Immature natural killer cell (primary cell): ENCODE data around the gene BAHD1. TPM values are rescaled to one million over a fixed set of nuclear protein-coding genes. Genes with fewer than 3 reads are reported as not detected.

Experiments used
- DNase-seq, 3 donors: peaks; one replicate each; pipeline ENCODE4 v3.0.0; 2022; ENCODE audit warnings: mixed read lengths in 1 of 3
- H3K27ac Mint-ChIP-seq, 6 donors: one replicate each; pipeline ENCODE4 v1.8.0; 2020; ENCODE audit warnings: mixed read lengths in 6 of 6, mild to moderate bottlenecking in 5 of 6, inconsistent platforms in 4 of 6, moderate library complexity in 3 of 6
- H3K27me3 Mint-ChIP-seq, 3 donors: one replicate each; pipeline ENCODE4 v1.8.0; 2020 to 2021; ENCODE audit warnings: low read depth in 3 of 3, mild to moderate bottlenecking in 3 of 3, mixed read lengths in 3 of 3, moderate library complexity in 3 of 3, inconsistent platforms in 1 of 3
- H3K36me3 Mint-ChIP-seq, 3 donors: one replicate each; pipeline ENCODE4 v1.8.0; 2020; ENCODE audit warnings: mixed read lengths in 3 of 3, inconsistent platforms in 2 of 3, mild to moderate bottlenecking in 2 of 3
- H3K4me1 Mint-ChIP-seq, 2 donors: one replicate each; pipeline ENCODE4 v1.8.0; 2020; ENCODE audit warnings: inconsistent platforms in 2 of 2, mild to moderate bottlenecking in 2 of 2, mixed read lengths in 2 of 2, moderate library complexity in 1 of 2
- H3K4me3 Mint-ChIP-seq, 5 donors: one replicate each; pipeline ENCODE4 v1.8.0; 2020; ENCODE audit warnings: mild to moderate bottlenecking in 5 of 5, mixed read lengths in 5 of 5, inconsistent platforms in 3 of 5, moderate library complexity in 3 of 5
- H3K9me3 Mint-ChIP-seq, 6 donors: one replicate each; pipeline ENCODE4 v1.8.0; 2020; ENCODE audit warnings: mild to moderate bottlenecking in 6 of 6, mixed read lengths in 6 of 6, inconsistent platforms in 4 of 6, moderate library complexity in 3 of 6
- polyA plus RNA-seq, 3 donors: library from polyadenylated mRNA; unstranded; fragments of 300-500 nt; fragmentation: Illumina TruSeq; gene quantifications; one replicate each; pipeline ENCODE4 v1.2.3, GENCODE V29; 2021

BAHD1 gene
- polyA plus RNA-seq, 3 donors from 2014 or later, result 2.1 to 6.1 (median 3.4) TPM

DNA sequence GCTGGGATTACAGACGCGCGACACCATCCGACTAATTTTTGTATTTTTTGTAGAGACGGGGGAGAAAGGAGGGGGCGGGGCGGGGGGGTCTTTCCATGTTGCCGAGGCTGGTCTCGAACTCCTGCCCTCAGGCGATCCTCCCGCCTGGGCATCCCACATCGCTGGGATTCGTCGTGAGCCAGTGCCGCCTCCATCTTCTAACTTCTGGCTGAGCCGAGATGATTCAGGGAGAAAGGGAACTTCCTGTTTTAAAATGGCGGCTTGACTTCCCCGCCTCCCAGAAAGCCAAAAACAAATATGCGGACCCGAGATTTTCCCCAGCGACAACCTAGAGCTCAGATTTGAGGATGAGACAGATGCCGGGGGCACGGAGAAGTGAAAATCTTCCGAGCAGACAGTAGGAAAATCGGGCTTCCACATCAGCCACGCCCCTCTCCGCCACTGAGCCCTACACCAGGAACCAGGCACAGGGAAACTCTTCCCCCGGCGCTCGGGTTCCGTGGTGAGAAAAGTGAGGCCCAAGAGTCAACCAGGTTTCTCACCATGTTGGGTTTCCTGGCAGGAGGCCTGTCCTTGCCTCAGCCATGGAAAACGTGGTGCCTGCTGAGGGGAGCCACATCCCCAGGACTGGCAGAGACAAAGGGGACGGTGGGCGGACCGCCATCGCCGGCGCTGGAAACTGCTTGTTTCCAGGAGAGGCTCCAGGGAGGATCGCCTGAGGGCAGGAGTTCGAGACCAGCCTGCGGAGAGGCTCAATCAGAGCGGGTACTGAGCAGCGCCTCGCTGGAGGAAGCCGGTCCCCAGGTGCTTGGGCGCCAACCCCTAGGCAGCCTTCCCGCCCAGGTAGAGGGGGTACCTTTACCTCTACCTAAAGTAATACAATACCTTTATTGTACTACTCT is 48.8 kb downstream of the BAHD1 start:
- no peak overlapping the region for H3K27ac Mint-ChIP-seq
- no peak overlapping the region for H3K4me3 Mint-ChIP-seq
- no peaks in the 10 kb centered on the region for H3K9me3 Mint-ChIP-seq
- no peak for DNase-seq
- H3K4me1 Mint-ChIP-seq, result no peaks in the 10 kb centered on the region
- peaks cover 0 to 9% (median 1%) of the 10 kb centered on the region in 3 donors for H3K27me3 Mint-ChIP-seq
- H3K36me3 Mint-ChIP-seq, result no peaks in the 10 kb centered on the region

DNA sequence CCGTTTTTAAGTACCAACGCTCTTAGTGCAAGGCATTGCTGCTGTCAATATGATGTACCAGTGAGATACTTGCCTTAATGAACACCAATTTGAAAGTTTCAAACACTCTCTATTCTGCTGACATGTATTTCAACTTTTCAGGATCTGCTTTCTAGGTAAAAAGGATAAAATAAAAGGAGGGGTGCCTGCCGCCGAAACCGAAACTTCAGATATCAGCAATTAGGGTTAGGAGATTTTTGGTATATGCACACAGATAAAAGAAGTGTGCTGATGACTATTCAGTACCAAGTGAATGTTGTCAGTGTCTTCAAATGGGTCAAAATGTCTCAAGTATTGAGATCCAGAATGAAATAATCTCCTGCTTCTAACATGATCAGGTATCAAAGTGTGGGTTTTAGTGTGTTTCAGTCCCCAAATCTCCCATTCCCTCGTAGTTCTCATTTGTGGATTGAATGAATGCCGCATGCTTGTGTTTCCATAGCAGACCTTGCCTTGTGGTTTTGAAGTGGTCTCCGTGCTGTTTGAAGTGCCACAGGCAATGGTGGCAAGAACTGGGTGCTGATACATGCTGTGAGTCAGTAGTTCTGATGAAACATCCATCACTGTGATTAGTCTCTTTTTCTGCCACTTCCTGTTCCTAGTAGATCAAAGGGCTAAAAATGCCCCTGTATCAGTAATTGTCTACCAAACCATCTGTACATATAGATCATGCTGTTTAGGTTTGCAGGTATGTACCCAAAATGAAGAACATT is 52.5 kb downstream of the BAHD1 start:
- no peaks in the 10 kb centered on the region for H3K4me1 Mint-ChIP-seq
- no peaks in the 10 kb centered on the region for H3K36me3 Mint-ChIP-seq
- H3K4me3 Mint-ChIP-seq, result no peak overlapping the region
- peaks cover 2 to 15% (median 2%) of the 10 kb centered on the region in 3 donors for H3K27me3 Mint-ChIP-seq
- H3K9me3 Mint-ChIP-seq, result no peaks in the 10 kb centered on the region
- H3K27ac Mint-ChIP-seq, result no peak overlapping the region
- DNase-seq, result no peak

DNA sequence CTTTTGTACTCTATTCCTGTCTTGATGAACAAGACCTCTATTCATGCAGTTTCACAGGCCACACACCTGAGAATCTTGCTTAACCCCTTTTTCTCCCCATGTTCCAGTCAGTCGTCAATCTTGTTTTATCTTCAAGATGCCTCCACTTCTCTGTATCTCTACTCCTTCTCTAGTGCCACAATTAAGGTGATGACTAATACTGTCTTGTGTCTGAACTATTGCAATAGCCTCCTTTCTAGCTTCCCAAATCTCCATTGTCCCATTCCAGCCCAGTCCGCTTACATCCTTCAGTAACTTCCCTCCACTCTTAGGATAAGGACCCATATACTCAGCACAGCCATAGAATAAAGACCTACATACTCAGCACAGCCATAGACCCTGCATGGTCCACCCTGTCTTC is 54.8 kb downstream of the BAHD1 start:
- Mint-ChIP-seq H3K9me3 (no peaks in the 10 kb centered on the region), H3K4me1 (no peaks in the 10 kb centered on the region), H3K27me3 (peaks cover 5 to 18% (median 7%) of the 10 kb centered on the region in 3 donors), H3K4me3 (no peak overlapping the region), H3K27ac (no peak overlapping the region), H3K36me3 (no peaks in the 10 kb centered on the region)
- DNase-seq, result no peak

DNA sequence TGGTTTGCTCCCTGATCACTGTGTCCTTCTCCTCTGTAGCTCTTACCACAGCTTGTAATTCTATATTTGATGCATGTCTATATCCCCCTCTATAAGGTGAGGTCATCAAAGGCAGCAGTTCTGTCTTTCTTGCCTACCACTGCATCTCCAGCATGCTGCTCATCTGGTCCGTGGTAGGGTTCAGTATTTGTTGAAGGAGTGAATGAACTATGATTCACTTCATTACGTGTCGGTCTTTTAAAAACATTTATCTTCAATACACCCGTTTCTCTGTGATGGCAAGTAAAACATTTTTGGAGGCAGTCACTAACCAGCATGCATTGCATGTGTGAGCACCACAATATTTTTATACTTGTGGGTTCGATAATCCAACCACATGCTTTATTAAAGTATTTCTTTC is 57.7 kb downstream of the BAHD1 start:
- no peaks in the 10 kb centered on the region for H3K36me3 Mint-ChIP-seq
- no peaks in the 10 kb centered on the region for H3K4me1 Mint-ChIP-seq
- no peak overlapping the region for H3K4me3 Mint-ChIP-seq
- H3K9me3 Mint-ChIP-seq, result no peaks in the 10 kb centered on the region
- no peak for DNase-seq
- no peak overlapping the region for H3K27ac Mint-ChIP-seq
- peaks cover 6 to 14% (median 7%) of the 10 kb centered on the region in 3 donors for H3K27me3 Mint-ChIP-seq

DNA sequence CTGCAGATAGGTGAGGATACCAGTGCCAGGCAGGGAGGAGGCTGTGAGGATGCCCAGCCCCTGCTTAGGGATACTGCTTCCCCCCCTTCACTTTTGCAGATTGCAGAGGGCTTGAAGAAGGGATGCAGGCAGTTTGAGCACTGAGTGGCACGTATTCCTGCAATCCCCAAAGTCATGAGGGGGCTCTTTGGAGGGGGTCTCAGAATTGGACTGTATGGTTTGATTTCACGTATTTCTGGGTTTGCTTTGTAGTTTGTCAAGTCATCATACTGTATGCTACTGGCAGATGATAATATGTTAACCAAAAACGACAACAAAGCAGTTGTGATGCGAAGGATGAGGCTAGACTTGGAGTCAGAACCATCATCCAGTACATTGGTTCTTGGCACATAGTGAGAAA is 58.1 kb downstream of the BAHD1 start:
- Mint-ChIP-seq H3K4me1 (no peaks in the 10 kb centered on the region), H3K4me3 (no peak overlapping the region), H3K27me3 (peaks cover 7 to 15% (median 10%) of the 10 kb centered on the region in 3 donors), H3K27ac (no peak overlapping the region), H3K9me3 (no peaks in the 10 kb centered on the region), H3K36me3 (no peaks in the 10 kb centered on the region)
- DNase-seq, result no peak

DNA sequence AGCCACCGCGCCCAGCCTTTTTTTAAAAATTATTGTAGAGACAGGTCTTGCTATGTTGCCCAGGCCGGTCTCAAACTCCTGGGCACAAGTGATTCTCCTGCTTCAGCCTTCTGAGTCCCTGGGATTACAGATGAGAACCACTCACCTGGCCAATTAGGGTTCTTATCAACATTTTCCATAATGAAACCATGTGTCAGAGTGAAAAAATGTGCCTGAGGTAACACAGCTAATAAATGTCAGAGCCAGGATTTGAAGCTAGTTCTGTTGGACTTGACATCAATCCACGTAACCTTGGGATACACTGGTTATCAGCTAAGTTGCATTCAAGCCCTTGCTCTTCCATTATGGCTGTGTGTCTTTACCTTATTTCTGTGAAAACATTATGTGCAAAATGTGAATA is 59.2 kb downstream of the BAHD1 start:
- Mint-ChIP-seq H3K9me3 (no peaks in the 10 kb centered on the region), H3K4me3 (no peak overlapping the region), H3K27ac (no peak overlapping the region), H3K4me1 (no peaks in the 10 kb centered on the region), H3K36me3 (no peaks in the 10 kb centered on the region), H3K27me3 (peaks cover 5 to 12% (median 11%) of the 10 kb centered on the region in 3 donors)
- no peak for DNase-seq

DNA sequence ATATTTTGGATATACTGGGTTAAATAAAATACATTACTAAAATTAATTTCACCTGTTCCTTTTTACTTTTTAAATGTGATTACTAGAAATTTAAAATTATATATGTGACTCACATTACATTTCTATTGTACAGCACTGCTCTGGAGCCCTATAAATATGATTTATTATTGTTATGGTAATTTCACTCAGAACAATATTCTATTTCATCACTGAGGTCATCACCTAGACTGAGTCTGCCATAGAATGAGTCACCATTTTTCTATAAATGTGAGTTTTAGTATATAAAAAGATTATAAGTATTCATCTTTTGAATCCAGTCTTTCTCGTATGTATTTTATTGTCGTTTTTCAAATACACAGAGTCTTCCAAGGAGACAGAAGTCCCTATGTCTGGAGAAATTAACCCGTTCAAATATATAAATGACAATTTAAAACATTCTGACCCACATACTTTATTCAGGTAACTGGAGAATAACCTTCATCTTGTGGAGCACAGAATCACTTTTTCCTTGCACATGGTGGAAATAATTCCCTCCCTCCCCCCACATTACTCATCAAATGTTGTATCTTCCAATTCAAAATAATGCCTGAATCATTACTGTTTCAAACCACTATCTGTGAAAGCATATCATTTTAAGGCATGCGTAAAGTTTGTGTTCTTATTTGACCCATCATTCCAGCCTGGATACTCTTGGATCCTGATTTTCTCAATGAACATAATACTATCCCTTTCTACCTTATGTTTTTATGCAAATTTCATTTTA is 60.0 kb downstream of the BAHD1 start:
- Mint-ChIP-seq H3K4me3 (no peak overlapping the region), H3K36me3 (no peaks in the 10 kb centered on the region), H3K27me3 (peaks cover 5 to 13% (median 12%) of the 10 kb centered on the region in 3 donors), H3K4me1 (no peaks in the 10 kb centered on the region), H3K27ac (no peak overlapping the region), H3K9me3 (no peaks in the 10 kb centered on the region)
- DNase-seq, result no peak

DNA sequence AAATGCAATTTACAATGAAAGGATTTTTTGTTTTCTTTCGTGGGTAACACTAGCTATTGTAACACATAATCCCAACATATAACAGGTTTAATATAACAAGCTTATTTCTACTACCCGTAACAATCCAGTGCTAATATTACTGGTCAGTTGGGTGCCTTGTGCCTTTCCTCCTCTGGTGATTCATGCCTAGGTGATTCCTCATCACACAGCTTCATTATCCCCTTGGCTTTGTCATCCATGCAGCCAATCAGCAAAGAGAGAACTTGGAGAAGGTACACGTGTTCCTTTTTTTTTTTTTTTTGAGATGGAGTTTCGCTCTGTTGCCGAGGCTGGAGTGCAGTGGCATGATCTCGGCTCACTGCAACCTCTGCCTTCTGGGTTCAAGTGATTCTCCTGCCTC is 60.7 kb downstream of the BAHD1 start:
- DNase-seq, result no peak
- Mint-ChIP-seq H3K4me3 (no peak overlapping the region), H3K36me3 (no peaks in the 10 kb centered on the region), H3K9me3 (no peaks in the 10 kb centered on the region), H3K4me1 (peaks cover 0 to under 1% of the 10 kb centered on the region in 2 donors), H3K27me3 (peaks cover 5 to 17% (median 12%) of the 10 kb centered on the region in 3 donors), H3K27ac (no peak overlapping the region)

DNA sequence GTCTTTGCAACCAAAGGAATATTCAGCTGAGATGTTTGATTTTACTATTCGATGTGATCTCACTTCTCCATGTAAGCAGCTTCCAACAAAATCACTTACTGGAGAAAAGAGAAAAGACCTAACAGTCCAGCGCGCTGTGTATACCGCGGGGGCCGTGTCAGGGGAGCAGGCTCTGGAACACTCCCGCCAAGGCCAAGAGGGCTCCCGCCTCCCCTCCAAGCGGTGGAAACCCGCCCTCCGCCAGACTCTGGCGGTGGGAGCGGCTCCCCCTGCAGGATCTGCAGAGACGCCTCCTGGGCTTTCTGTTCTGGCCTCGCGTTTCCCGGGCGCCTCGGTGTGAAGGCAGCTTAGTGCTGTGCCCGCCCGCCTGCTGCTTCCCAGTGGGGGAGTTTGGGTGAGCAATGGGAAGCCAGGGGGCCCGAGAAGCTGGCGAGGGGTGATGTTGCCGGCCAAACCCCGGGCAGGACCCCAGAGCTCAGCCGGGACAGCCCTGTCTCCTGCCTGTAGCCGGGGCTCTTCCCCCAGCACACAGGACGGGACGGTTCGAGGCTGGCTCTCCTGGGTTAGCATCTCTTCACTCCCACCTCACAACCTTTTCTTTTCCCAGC is 66.3 kb downstream of the BAHD1 start:
- no peak overlapping the region for H3K27ac Mint-ChIP-seq
- H3K36me3 Mint-ChIP-seq, result no peaks in the 10 kb centered on the region
- DNase-seq, result peak; percentile 51 to 54 (median 52)
- peaks cover 8 to 35% (median 23%) of the 10 kb centered on the region in 3 donors for H3K27me3 Mint-ChIP-seq
- H3K4me1 Mint-ChIP-seq, result peaks cover 11 to 24% of the 10 kb centered on the region in 2 donors
- peaks cover 0 to 2% (median 0%) of the 10 kb centered on the region in 6 donors for H3K9me3 Mint-ChIP-seq
- H3K4me3 Mint-ChIP-seq, result peak overlapping the region in 2 of 5 donors; percentile 32 to 38

DNA sequence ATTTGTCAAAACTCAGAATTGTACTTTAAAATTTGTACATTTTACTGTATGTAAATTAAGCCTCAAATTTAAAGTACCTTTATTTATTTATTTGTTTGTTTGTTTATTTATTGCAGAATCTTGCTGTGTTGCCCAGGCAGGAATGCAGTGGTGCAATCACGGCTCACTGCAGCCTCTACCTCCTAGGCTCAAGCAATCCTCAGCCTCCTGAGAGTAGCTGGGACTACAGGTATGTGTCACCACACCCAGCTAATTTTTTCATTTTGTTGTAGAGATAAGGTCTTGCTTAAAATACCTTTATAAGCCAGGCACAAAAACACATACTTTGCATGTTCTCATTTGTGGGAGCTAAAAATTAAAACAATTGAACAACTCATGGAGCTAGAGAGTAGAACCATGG is 67.5 kb downstream of the BAHD1 start:
- peaks cover 12 to 36% (median 29%) of the 10 kb centered on the region in 3 donors for H3K27me3 Mint-ChIP-seq

DNA sequence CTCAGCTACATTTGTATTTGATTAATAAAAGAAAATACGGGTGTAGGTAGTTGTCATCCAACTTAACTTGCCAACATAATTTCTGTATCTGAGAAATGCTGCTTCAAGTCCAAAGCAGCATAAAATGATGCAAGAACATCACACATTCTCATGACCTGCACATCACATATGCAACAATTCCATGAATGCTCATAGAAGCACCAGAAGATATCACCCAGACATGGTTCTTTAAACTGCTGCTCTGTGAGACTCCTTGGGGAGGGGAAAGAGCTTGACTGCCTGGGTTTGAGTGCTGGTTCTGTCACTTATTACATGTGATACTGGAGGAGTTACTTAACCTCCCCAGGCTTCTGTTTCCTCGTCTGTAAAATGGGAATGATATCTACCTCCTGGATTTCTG is 69.4 kb downstream of the BAHD1 start:
- DNase-seq, result no peak
- H3K36me3 Mint-ChIP-seq, result no peaks in the 10 kb centered on the region
- peak overlapping the region in 1 of 6 donors; percentile 47 for H3K27ac Mint-ChIP-seq
- H3K4me1 Mint-ChIP-seq, result peaks cover 18 to 30% of the 10 kb centered on the region in 2 donors
- H3K27me3 Mint-ChIP-seq, result peaks cover 16 to 32% (median 21%) of the 10 kb centered on the region in 3 donors
- H3K9me3 Mint-ChIP-seq, result peaks cover 0 to 2% (median 0%) of the 10 kb centered on the region in 6 donors
- H3K4me3 Mint-ChIP-seq, result peak overlapping the region in 2 of 5 donors; percentile 76 to 88

More for the DNA sequence above, 67.5 kb downstream of the BAHD1 start:
- H3K4me3 Mint-ChIP-seq, result no peak overlapping the region
- no peak for DNase-seq
- peaks cover 18 to 30% of the 10 kb centered on the region in 2 donors for H3K4me1 Mint-ChIP-seq
- H3K36me3 Mint-ChIP-seq, result no peaks in the 10 kb centered on the region
- peaks cover 0 to 2% (median 0%) of the 10 kb centered on the region in 6 donors for H3K9me3 Mint-ChIP-seq
- H3K27ac Mint-ChIP-seq, result no peak overlapping the region

DNA sequence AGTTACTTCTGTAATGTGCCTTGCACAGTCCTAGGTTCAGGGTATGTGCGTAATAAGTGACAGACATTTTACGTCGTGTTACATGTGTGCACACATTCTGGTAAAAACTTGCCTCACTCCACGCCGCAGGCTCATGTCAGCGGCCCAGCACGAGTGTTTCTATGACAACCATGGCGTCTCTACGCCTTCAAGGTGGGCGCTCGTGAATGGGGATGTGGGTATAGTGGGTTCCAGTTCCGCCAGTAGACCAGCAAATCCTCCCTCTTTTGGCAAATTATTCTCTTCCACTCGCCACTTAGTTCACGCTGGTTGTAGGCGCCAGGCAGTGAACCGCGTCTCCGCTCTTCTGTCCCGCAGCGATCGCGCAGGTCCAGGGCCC is 70.3 kb downstream of the BAHD1 start:
- peak; percentile 39 to 48 (median 44) for DNase-seq
- H3K27me3 Mint-ChIP-seq, result peaks cover 16 to 32% (median 21%) of the 10 kb centered on the region in 3 donors
- H3K36me3 Mint-ChIP-seq, result no peaks in the 10 kb centered on the region
- H3K9me3 Mint-ChIP-seq, result peaks cover 0 to 2% (median 0%) of the 10 kb centered on the region in 6 donors
- H3K27ac Mint-ChIP-seq, result peak overlapping the region in 2 of 6 donors; percentile 26 to 41
- H3K4me3 Mint-ChIP-seq, result peak overlapping the region; percentile 44 to 88 (median 83)
- peaks cover 18 to 30% of the 10 kb centered on the region in 2 donors for H3K4me1 Mint-ChIP-seq
